Inferior parietal cortex (tissue), 1 donor: ENCODE measurements around the gene OVOL2.
A peak's percentile ranks its signal among the peaks of the same experiment; 100 is the strongest.

Source experiments
- DNase-seq: peaks from one replicate; pipeline ENCODE4 v3.0.0-alpha.2; 2016; ENCODE audit errors: extremely low spot score

The OVOL2 gene

DNA sequence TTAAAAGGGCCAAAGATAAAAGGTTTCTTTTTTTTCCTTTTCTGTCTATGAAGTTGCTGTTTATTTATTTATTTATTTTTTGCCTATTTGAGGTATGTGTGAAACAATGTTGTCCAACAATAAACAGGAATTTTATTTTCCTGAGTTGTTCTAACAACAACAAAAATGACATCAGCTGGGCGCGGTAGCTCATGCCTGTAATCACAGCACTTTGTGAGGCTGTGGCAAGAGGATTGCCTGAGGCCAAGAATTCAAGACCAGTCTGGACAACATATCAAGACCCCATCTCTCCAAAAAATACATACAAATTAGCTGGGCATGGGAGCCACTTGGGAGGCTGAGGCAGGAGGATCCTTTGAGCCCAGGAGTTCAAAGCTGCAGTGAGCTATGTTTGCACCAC is 44.8 kb downstream of the OVOL2 start:
- DNase-seq, result no peak

DNA sequence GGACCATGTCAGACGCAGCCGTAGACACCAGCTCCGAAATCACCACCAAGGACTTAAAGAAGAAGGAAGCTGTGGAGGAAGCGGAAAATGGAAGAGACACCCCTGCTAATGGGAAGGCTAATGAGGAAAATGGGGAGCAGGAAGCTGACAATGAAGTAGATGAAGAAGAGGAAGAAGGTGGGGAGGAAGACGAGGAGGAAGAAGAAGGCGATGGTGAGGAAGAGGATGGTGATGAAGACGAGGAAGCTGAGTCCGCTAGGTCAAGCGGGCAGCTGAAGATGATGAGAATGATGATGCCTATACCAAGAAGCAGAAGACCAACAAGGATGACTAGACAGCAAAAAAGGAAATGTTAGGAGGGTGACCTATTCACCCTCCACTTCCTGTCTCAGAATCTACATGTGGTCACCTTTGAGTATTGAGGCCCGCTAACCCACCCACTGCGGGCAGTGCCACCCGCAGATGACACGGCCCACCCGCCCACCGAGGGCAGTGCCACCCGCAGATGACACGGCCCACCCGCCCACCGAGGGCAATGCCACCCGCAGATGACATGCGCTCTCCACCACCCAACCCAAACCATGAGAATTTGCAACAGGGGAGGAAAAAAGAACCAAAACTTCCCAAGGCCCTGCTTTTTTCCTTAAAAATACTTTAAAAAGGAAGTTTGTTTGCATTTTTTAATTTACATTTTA is 45.6 kb downstream of the OVOL2 start:
- DNase-seq, result no peak

DNA sequence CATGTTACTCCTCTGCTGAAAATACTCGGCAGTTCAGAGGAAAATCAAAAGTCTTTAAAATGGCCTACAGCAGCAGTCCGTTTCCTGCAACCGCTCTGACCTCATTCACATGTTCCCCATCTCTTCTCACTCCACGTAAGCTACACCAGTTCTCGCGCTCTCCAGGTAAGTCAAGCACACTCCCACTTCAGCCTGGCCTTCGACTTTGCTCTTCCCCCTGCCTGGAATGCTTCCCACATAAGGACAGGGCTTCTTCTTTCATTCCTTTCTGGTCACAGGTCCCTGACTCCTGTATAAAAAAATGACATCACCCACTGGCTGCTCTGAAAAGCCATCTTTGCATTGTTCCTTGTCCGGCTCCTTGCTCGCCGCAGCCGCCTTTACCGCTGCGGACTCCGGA is 46.2 kb downstream of the OVOL2 start:
- no peak for DNase-seq

DNA sequence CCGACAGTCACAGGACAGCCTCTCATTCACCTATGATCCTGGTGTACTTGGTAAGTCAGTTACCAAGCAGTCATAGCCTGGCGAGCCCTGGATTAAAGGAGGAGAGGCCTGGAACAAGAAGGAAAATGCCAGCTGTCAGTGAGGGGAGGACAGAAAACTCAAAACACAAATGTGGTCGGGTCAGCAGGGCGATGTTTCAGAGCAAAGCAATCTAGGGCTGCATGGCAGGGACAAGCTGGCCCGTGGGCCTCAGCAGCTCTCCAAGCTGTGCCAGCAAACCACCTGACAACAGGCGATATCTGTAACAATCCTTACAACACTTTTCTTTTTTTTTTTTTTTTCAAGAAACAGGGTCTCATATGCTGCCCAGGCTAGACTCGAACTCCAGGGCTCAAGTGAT is 48.6 kb downstream of the OVOL2 start:
- DNase-seq, result no peak

DNA sequence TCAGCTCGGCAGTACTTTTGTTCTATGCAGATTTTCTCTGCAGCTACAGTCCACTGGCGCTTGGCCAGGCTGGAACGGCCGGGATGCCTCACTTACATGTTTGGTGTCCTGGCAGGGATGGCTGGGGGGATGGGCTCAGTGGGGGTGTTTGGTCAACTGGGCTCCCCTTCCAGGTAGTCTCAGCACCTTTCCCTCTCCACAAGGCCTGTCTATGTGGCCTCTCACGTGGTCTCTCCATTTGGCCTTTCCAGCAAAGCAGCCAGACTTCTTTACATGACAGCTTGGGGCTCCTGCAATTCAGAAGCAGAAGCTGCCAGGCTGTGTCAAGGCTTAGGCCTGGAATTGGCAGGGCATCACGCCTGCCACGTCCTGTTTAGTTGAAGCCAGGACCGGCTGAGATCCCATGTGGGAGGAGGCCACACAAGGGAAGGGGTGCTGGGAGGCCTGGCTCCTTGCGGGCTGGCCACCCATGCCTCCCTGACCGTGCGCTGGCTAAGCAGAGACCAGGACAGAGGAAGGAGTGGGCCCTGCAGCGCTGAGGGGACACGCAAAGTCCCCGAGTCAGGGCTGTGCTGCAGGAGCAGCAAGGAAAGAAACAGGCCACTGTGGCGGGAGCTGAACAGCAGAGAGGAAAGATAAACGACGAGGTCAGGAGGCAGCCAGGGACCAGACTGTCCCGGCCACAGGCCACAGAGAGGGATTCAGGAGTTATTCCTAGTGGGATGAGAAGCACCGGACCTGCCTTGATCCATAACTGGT is 50.0 kb downstream of the OVOL2 start:
- no peak for DNase-seq

DNA sequence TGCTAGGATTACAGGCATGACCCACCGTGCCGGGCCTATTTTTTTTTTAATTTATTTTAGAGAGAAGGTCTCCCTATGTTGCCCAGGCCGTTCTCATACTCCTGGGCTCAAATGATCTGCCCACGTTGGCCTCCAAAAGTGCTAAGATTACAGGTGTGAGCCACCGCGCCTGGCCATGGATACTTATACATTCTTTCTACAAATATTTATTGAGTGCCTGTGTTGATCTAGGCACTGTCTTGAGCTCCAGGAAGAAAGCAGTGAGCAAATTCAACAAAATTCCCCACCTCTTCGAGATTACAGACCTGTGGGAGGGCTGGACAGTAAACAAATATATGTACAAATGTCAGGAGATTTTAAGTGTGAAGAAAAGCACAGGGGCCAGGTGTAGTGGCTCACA is 51.0 kb downstream of the OVOL2 start:
- DNase-seq, result no peak

DNA sequence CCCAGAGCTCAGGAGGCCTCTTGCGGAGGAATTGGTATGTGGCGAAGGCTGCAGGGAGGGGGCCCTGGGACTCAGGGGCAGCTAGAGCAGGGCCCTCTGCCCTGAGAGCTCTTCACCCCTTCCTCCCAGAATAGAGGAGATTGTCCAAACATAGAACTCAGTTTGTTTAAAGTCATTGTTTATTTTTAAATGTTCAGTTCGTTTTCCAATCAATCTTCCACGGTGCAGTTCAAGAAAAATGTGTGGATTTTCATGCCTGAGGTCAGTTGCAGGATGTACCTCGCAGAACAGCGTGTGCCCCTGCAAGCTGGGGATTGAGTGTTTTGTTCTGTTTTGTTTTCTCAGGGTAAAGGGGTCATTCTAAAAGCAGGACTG is 51.7 kb downstream of the OVOL2 start:
- DNase-seq, result no peak

DNA sequence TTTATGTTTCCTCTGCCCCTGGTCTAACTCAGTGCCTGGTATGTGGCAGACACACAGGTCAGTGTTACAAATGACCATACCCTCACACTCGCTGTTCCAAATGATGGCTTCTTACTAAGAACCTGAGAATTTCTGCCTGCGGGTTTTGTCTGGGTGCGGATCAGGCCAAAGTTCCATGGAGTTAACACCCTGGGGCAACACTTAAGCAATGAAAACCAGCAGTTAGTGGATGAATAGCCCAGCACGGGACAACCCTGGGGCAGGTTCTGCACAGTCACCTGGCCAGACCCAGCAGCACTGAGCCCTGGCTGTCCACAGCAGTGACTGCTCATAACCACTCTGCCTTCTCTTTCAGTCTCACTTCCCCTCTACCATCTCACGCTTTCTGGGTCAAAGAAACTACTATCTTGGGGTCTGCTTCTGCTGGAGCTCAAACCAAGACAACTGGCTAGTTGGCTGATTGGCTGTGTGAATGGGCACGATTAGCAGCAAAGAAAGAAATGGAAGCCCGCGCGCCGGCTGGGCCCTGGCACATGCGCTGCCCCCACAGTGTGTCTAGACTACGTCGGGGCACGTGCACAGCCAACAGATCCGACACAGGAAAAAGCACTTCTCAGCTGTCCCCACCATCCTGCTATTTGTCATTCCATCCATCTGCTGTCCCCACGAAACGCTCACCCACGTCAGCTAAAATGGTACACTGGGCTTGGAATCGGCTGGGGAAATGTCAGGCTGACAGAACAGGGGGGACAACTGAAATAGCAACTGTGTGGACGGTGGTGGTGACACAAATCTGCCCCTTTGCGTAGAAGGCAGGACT is 52.3 kb downstream of the OVOL2 start:
- no peak for DNase-seq

DNA sequence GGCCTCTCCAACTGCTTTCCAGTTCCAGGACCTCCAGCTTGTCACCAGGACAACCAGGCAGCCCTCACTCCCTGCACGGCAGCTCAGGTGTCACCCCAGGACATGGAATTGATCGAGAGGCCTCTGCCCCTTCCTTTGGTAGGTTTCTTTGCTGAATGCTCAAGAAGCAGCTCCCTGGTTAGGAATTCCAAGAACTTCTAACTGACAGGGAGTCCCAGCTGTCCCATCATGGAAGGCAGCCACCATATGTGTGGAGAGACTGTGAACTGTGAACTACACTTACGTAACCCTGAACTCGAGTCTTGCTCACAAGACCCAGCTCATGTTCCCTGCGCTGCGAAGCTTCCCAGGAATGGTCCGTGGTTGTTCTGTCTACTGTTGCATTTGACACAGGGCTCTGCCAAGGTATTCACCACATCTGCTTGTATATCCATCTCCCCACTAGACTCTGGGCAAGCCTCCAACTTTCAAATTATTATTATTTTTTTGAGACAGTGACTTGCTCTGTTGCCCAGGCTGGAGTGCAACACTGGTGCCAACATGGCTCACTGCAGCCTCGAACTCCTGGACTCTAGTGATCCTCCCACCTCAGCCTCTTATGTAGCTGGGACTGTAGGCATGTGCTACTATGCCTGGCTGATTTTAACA is 53.2 kb downstream of the OVOL2 start:
- no peak for DNase-seq

DNA sequence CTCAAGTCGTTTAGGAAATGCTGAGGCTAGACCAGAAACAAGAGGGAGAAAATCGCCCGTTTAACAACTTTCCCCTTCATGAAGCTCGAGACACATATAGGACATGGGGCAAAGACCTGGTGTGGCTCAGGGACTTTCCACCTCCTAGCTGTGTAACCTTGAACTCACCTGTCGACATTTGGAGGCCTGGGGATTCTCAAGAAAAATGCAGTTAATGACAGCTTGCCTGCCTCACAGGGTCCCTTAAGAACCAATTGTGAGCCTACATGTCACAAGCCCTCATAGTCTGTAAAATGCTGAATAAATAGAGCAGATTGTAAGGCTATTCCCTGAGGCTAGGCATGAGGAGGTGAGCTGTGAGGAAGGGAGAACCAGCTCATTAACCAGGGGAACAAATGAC is 53.8 kb downstream of the OVOL2 start:
- DNase-seq, result no peak

DNA sequence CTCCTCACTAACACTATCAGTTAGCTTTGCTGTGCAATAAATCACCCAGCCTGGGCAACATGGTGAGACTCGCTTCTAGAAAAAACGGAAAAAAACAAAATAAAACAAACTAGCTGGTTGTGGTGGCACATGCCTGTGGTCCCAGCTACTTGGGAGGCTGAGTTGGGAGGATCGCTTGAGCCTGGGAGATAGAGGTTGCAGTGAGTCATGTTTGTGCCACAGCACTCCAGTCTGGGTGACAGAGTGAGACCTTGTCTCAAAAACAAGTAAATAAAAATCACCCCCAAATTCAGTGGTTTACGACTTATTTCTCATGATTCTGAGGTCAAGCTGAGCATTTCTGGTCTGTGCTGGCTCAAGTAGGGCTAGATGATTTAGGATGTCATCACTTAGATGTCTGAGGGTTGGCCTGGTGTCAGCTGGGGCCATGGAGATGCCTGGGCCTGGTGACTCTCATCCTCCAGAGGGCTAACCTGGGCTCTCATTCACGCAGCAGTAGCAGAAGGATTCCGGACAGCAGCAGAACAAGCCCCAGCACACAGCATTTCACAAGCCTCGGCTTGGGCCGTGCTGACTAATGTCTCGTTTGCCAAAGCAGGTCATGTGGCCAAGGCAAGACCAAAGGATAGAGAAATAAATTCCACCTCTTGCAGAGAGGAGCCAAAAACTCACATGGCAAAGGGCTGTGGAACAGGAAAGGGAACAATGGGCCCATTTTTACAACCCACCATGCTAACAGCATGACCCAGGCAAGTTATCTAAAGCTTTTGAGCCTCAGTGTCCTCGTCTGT is 56.4 kb downstream of the OVOL2 start:
- no peak for DNase-seq

DNA sequence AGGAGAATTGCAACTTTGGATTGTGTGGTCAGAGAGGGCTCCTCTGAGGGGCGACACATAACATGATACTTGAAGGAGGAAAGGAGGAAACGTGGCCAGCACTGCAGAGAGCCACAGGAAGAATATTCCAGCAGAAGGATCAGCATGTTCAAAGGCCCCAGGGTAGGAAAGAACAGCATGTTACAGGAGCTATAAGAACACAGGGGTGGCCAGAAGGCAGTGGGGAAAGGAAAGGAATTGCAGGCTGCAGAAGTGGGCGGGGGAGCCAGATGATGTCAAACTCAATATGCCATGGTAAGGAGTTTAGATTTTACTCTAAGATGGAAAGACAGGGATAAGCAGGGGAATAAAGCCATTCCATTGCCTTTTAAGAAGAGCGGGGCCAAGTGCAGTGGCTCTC is 58.1 kb downstream of the OVOL2 start:
- no peak for DNase-seq

DNA sequence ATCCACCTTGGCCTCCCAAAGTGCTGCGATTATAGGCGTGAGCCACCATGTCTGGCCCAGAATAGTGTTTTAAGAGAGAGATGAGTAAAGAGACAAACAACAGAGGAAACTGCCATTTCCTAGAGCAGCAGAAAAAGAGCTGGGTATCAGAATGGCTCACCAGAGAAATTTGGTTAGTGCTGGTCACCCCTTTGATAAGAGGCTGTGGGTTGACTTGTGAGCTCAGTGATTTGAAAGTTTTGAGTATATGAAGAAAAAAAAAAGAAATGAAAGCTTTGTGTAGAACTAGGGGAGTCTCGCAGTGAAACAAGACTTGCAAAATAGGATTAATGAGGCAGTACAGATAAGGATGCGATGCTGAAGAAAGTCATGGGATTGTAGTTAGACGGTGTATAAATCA is 59.3 kb downstream of the OVOL2 start:
- no peak for DNase-seq

DNA sequence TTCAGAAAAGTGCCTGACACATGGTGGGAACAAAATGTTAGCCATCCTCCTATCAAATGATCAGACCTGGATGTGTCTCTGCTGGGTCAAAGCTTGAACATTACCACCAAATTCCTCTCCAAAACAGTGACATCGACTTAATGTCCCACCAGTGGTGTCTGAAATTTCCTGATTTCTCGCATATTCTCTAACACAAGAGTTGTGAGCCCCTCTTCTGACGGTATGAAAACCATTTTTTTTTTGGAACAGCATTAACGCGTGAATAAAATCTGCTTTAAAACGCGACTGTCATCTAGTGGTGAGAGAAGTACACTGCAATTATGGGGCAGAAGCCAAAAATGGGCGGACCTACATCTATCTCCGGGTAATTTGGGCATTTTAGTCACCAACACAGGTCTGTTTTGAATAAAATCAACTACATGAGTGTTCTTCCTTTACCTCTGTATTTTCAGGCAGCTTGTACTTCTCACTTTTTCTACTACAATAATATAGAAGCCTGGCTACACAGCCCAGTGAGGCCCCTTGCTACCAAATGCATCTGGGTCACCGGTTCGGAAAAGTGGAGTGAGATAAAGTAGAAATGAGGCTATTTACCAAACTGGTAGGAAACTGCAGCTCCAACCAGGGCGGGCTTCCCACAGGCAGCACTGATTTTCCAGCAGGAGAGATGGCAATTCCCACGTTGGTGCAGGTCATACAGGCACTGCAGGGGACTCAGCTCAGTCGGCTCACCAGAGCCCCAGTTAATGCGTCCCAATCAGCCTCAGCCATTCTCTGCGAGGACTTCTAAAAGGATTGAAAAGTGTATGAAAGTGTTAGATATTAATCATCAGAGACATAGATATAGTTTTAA is 61.5 kb downstream of the OVOL2 start:
- DNase-seq, result peak; percentile 82

DNA sequence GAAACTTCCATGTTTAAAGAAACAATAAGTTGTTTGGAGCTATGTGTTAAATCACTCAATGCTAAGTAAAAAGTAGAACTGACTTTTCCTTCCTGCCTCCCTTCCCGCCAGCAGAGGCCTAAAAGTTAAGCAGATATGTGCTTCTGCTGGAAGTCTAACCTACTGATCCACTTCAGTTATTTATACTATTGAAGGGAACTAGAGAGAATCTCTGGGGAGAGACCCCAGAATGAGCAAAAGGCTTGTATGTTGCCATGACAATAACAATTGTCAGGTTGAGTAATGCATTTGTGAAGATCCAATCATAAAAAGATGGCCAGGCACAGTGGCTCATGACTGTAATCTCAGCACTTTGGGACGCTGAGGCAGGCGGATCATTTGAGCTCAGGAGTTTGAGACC is 64.2 kb downstream of the OVOL2 start:
- no peak for DNase-seq

DNA sequence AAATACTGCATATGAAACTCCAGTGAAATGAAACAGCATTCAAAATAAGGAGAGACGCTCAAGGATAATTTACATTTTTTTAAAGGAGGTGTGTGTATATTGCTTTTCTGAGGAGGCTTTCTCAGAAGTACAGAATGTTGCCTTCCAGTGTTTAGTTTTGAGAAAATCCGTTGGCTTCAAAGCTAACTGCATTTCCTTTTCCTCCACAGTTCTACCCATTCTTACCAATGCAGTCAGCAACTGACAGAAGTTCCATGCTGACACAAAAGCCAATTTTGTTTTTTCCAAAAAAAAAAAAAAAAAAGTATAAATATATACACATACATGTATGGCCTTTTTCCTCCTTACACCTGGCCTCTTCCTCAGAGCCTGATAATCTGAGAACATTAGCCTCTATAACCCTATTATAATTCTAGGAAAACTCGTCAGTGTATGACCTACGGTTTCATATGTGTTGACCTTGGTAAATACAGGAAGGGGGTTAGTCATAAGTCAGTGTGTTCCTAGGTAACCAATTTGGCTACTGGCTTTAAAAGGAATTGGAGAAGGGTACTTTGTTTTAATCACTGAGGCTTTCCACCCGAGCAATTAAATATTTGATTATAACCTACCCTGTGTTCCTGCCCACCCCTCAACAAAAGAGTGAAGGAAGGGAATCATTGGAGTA is 64.7 kb downstream of the OVOL2 start:
- no peak for DNase-seq

DNA sequence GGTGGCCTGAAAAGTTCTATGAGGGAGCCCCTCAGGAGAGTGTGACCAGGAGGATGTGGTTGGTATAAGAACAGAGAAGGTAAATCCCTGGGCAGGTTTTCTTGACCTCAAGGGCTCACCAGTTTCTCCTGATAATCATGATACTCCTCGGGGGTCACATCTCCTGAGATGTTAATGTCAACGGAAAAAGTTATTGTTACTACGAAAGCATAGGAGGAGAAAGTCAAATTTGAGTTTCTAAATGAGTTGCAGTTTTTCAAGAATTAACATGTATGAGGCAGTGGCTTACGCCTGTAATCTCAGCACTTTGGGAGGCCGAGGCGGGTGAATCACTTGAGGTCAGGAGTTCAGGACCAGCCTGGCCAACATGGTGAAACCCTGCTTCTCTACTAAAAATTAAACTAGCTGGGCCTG is 65.5 kb downstream of the OVOL2 start:
- no peak for DNase-seq

DNA sequence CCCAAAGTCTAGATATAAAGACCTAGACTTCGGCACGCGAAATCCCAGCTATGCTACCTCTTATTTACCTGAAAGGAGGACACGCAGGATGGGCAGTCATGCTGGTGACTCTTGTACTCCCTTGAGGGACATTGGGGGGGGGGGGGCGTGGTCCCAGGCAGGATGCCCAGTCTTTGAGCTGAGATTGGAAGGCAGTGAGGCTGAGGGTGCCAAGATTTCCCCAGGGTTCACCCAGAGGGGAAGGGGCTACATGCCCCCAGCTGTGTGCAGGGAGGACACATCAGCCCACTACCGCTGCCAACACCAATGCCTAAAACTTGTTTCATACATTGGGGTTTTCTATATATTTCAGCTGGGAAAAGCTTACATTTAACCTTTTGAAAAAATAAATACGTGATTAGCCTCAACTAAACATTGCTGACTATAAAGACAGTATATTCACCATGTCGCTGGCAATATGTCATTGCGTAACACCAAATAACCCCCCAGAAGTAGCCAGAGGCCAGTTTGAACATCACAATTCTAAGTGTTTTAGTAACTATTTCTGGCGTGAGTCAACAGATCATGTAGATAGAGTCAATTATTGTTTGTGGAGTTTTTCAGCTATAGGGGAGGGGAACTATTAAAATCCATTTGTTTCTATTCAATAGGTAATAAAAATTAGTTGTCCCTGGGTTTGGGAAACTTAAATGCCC is 67.3 kb downstream of the OVOL2 start:
- DNase-seq, result no peak

DNA sequence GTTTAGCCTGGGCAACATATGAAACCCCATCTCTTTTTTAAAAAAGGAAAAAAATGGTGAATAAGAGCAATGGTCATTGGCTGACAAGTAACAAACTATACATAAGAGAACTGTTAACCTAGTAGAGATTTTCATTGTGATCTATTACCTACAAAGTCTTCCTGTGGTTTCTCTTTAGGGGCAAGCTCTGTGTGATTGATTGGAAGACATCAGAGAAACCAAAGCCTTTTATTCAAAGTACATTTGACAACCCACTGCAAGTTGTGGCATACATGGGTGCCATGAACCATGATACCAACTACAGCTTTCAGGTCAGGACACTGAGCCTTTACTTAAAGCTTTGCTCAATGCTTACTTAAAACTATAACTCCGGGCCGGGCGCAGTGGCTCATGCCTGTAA is 69.7 kb downstream of the OVOL2 start:
- DNase-seq, result no peak
